Ovary (tissue), 9 donors: ENCODE data around the gene GTF3C2. TPM values are rescaled to one million over a fixed set of nuclear protein-coding genes. Genes with fewer than 3 reads are reported as not detected.

Experiments used
- DNase-seq, 5 donors: peaks; one replicate each; pipeline ENCODE4 v3.0.0-alpha.2; 2019 to 2020
- H3K27ac ChIP-seq, 2 donors: fragments of 200-600 bp; one replicate each; pipeline versions ENCODE4 v1.5.1 to v1.8.0; 2019 to 2022
- H3K27me3 ChIP-seq: fragments of 200-600 bp; one replicate; pipeline ENCODE4 v1.8.0; 2022
- H3K36me3 ChIP-seq: fragments of 200-600 bp; sonication (generic); one replicate; pipeline ENCODE4 v1.5.1; 2019
- H3K4me1 ChIP-seq: one replicate; pipeline ENCODE4 v1.8.1; 2013; ENCODE audit warnings: mild to moderate bottlenecking, moderate library complexity; ENCODE audit not compliant: insufficient read depth
- H3K4me3 ChIP-seq: fragments of 200-600 bp; sonication (generic); one replicate; pipeline ENCODE4 v1.5.1; 2017
- H3K9me3 ChIP-seq, 2 donors: fragments of 200-600 bp in 1 of 2; sonication (generic) in 1 of 2; one replicate each; pipeline versions ENCODE4 v1.5.1 to v1.8.1; 2013 to 2019; ENCODE audit warnings: mild to moderate bottlenecking in 1 of 2, moderate library complexity in 1 of 2
- CTCF ChIP-seq, 3 donors: fragments of 450-650 bp in 2 of 3; fragments of 200-600 bp in 1 of 3; IDR thresholded peaks; one replicate each; pipeline versions ENCODE4 v1.5.1 to v1.8.0; 2016 to 2022; ENCODE audit warnings: antibody characterized with exemption in 3 of 3, mild to moderate bottlenecking in 1 of 3
- EP300 ChIP-seq: sonication (generic); formaldehyde crosslinking; IDR thresholded peaks from one replicate; pipeline ENCODE4 v1.6.1; 2017; ENCODE audit warnings: antibody characterized with exemption
- POLR2A ChIP-seq: fragments of 450-650 bp; IDR thresholded peaks from one replicate; pipeline ENCODE4 v1.6.1; 2017; ENCODE audit warnings: antibody characterized with exemption, mild to moderate bottlenecking, moderate library complexity
- WGBS, 3 donors: extraction: QIAGEN DNeasy Blood & Tissue Kit in 1 of 3; methylation state at CpG; one replicate each; pipeline versions ENCODE4 v1.1.5 to v1.1.7; 2013 to 2017; 5-methylcytosine and 5-hydroxymethylcytosine counted together
- intact Hi-C, 4 donors: fragments of 100-400 bp; cut with DNase I; formaldehyde crosslinking; loops; one replicate each; pipeline versions ENCODE4 v1.11.0 to v1.15.1; 2022 to 2023
- polyA plus RNA-seq, 2 donors: library from polyadenylated mRNA; stranded (reverse); fragments of 200-250 nt in 1 of 2; fragments of 350-450 nt in 1 of 2; fragmentation: Illumina TruSeq in 1 of 2; extraction: RNeasy Lipid Tissue Mini Kit (QIAGEN cat#74804) in 1 of 2; gene quantifications; one replicate each; pipeline ENCODE4 v1.2.3, GENCODE V29; 2013 to 2014
- total RNA-seq, 7 donors: library from RNA; depleted of rRNA in 2 of 7; stranded (reverse); fragments of >200 nt in 2 of 7; fragmentation: NEBNext Ultra II Directional in 3 of 7; extraction: Animal tissue kit (Norgen Biotek cat#: 25700) in 3 of 7; gene quantifications; one replicate each; pipeline versions ENCODE4 v1.1.0 to v1.2.4, GENCODE V29; 2016 to 2023
- donor health status: DM: no; HTN: no; CAD: no; lungs with moderate emphysema.
- donor health status: DM: no; HTN: no; CAD: no.
- donor health status: Bipolar disorder and iron deficiency.
- donor health status: DM: yes; HTN: yes; CAD: no.
- donor health status: DM: no; HTN: no; CAD: no.
- donor health status: DM: yes; HTN: yes; CAD: no.

The GTF3C2 gene
- total and polyA plus RNA-seq, 9 donors, result 26.8 to 57.7 (median 45.8) TPM

GRCh38 chr2:27347641-27348040 lies 8.9 kb downstream of the GTF3C2 start:
- no peak for TF ChIP-seq EP300
- TF ChIP-seq POLR2A, result no peak
- TF ChIP-seq CTCF (IDR thresholded peaks at IDR 0.05), result no peak
- Histone ChIP-seq H3K27ac (no peak overlapping the region), H3K9me3 (no peaks in the 10 kb centered on the region), H3K36me3 (no peaks in the 10 kb centered on the region), H3K4me3 (no peak overlapping the region), H3K27me3 (no peaks in the 10 kb centered on the region), H3K4me1 (no peaks in the 10 kb centered on the region)
- DNase-seq, result no peak
- intact Hi-C loops, result no loop called here
- 83 to 90% (median 90%) methylated on average over 2 of the region's 2 CpGs for WGBS, 3 donors

- TF ChIP-seq POLR2A, result no peak
- TF ChIP-seq EP300, result no peak
- TF ChIP-seq CTCF (IDR thresholded peaks at IDR 0.05), result no peak
- WGBS, 3 donors, result 91 to 95% (median 94%) methylated on average over 7 of the region's 7 CpGs
- Histone ChIP-seq H3K9me3 (no peaks in the 10 kb centered on the region), H3K36me3 (no peaks in the 10 kb centered on the region), H3K27ac (no peak overlapping the region), H3K4me3 (no peak overlapping the region), H3K27me3 (no peaks in the 10 kb centered on the region), H3K4me1 (no peaks in the 10 kb centered on the region)
- intact Hi-C loops, result no loop called here
- DNase-seq, result no peak
These were observed 20.4 kb downstream of the GTF3C2 start for GRCh38 chr2:27336173-27336572.

GRCh38 chr2:27335311-27335710 lies 21.3 kb downstream of the GTF3C2 start:
- DNase-seq, result no peak
- no peaks in the 10 kb centered on the region for H3K36me3 ChIP-seq
- 90 to 93% (median 92%) methylated on average over 3 of the region's 3 CpGs for WGBS, 3 donors
- no peaks in the 10 kb centered on the region for H3K27me3 ChIP-seq
- TF ChIP-seq POLR2A (no peak), EP300 (no peak), CTCF (IDR thresholded peaks at IDR 0.05) (no peak)
- H3K9me3 ChIP-seq, result no peaks in the 10 kb centered on the region
- no peaks in the 10 kb centered on the region for H3K4me1 ChIP-seq
- intact Hi-C loops, result no loop called here
- H3K27ac ChIP-seq, result no peak overlapping the region
- H3K4me3 ChIP-seq, result no peak overlapping the region

GRCh38 chr2:27324720-27325119 lies 31.8 kb downstream of the GTF3C2 start:
- DNase-seq, result no peak
- Histone ChIP-seq H3K27ac (no peak overlapping the region), H3K4me3 (no peak overlapping the region), H3K4me1 (peaks cover 13% of the 10 kb centered on the region), H3K36me3 (no peaks in the 10 kb centered on the region), H3K9me3 (no peaks in the 10 kb centered on the region), H3K27me3 (no peaks in the 10 kb centered on the region)
- intact Hi-C loops, result no loop called here
- no peak for TF ChIP-seq POLR2A
- TF ChIP-seq EP300, result no peak
- TF ChIP-seq CTCF (IDR thresholded peaks at IDR 0.05), result no peak
- WGBS, 3 donors, result 91 to 95% (median 94%) methylated on average over 5 of the region's 5 CpGs
